Measurements from ENCODE around the gene CADM2. TPM values are rescaled to one million over a fixed set of nuclear protein-coding genes. Genes with fewer than 3 reads are reported as not detected.

Gene CADM2
- total and polyA plus RNA-seq, 2 donors from 2014 or later, result 0.06 to 0.25 TPM

DNA sequence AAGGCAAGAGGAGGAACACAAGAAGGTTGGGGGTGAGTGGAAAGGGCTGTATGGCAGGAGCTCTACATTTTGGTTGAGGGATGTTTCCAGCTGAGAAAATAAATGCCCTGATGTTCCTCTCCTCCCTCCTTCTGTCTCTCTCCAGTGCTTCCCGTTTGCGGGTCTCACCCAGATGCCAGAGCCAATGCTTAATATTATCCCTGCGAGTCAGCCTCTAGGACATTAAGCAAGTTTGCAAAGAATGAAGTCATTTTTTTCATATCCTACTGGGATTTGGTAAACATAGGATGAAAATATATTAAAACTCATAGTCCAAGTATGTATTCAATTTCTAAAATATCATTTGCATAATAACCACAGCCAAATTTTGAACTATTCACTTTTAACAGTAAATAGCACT, 295.9 kb downstream of the CADM2 start:
- intact Hi-C loops (cut with DNase I), result no loop called here
- Histone ChIP-seq H3K36me3 (ENCODE audit: control insufficient read depth in 2 of 3, insufficient read depth in 3 of 3, low read length in 3 of 3) (no peaks in the 10 kb centered on the region), H3K4me1 (ENCODE audit: control insufficient read depth in 2 of 3, insufficient read depth in 2 of 3, low read depth in 1 of 3, low read length in 3 of 3) (no peaks in the 10 kb centered on the region), H3K27ac (ENCODE audit: low read depth in 2 of 2, low read length in 2 of 2) (no peak overlapping the region), H3K9me3 (ENCODE audit: control insufficient read depth in 2 of 3, insufficient read depth in 1 of 3, low read length in 3 of 3) (no peaks in the 10 kb centered on the region), H3K27me3 (ENCODE audit: control insufficient read depth, insufficient read depth, low read length) (no peaks in the 10 kb centered on the region), H3K4me3 (ENCODE audit: low read length in 3 of 3) (no peak overlapping the region), H3K9ac (ENCODE audit: low read length in 3 of 3) (no peak overlapping the region)
- DNase-seq (no peak), FAIRE-seq (no peak)
- TF ChIP-seq, protein P1, sequence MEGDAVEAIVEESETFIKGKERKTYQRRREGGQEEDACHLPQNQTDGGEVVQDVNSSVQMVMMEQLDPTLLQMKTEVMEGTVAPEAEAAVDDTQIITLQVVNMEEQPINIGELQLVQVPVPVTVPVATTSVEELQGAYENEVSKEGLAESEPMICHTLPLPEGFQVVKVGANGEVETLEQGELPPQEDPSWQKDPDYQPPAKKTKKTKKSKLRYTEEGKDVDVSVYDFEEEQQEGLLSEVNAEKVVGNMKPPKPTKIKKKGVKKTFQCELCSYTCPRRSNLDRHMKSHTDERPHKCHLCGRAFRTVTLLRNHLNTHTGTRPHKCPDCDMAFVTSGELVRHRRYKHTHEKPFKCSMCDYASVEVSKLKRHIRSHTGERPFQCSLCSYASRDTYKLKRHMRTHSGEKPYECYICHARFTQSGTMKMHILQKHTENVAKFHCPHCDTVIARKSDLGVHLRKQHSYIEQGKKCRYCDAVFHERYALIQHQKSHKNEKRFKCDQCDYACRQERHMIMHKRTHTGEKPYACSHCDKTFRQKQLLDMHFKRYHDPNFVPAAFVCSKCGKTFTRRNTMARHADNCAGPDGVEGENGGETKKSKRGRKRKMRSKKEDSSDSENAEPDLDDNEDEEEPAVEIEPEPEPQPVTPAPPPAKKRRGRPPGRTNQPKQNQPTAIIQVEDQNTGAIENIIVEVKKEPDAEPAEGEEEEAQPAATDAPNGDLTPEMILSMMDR (IDR thresholded peaks at IDR 0.05; ENCODE audit: borderline replicate concordance, extremely low read depth, insufficient read depth), result no peak

DNA sequence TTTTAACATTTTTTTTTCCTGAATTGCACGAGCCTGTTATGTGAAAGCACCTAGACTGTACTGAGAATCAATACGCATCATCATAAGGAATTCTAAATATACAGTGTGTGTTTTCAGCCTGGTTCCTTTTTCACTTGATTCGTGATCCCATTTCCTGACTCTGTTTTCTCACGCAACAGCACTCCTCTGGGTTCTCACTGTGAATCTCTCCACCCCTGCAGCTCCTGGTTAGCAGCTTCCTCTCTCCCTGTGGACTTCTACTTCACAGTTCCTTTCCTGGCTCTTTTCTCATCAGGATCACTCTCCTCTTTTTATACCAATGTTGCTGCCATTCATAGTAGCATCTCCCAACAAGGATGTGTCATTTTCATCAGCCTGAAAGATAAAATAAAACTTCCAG, 297.2 kb downstream of the CADM2 start:
- Histone ChIP-seq H3K4me1 (ENCODE audit: control insufficient read depth in 2 of 3, insufficient read depth in 2 of 3, low read depth in 1 of 3, low read length in 3 of 3) (no peaks in the 10 kb centered on the region), H3K9me3 (ENCODE audit: control insufficient read depth in 2 of 3, insufficient read depth in 1 of 3, low read length in 3 of 3) (no peaks in the 10 kb centered on the region), H3K36me3 (ENCODE audit: control insufficient read depth in 2 of 3, insufficient read depth in 3 of 3, low read length in 3 of 3) (no peaks in the 10 kb centered on the region), H3K4me3 (ENCODE audit: low read length in 3 of 3) (no peak overlapping the region), H3K9ac (ENCODE audit: low read length in 3 of 3) (no peak overlapping the region), H3K27me3 (ENCODE audit: control insufficient read depth, insufficient read depth, low read length) (no peaks in the 10 kb centered on the region), H3K27ac (ENCODE audit: low read depth in 2 of 2, low read length in 2 of 2) (no peak overlapping the region)
- TF ChIP-seq, protein P1 (IDR thresholded peaks at IDR 0.05; ENCODE audit: borderline replicate concordance, extremely low read depth, insufficient read depth), result no peak
- DNase-seq, result no peak
- intact Hi-C loops (cut with DNase I), result no loop called here
- FAIRE-seq, result no peak

DNA sequence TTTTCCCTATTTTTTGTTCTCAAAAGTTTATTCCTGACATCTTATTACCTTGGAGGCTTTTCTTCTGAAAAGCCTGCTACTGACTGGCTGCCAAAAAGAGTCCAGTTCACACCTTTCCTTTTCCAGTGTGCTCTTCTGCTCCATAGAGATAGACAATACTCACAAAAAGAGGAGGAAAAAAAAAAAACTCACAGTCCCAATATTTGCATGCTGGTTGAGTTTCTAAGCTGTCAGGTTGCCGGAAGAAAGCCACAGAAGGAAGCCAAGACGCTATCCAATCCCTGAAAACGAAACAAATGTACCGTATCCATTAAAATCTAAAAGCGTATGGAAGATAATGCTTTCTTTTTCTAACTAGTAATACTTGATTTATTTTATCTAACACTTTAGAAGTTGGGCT, 299.5 kb downstream of the CADM2 start:
- DNase-seq, result no peak
- no peak overlapping the region for H3K9ac ChIP-seq (ENCODE audit: low read length in 3 of 3)
- intact Hi-C loops (cut with DNase I), result no loop called here
- no peaks in the 10 kb centered on the region for H3K4me1 ChIP-seq (ENCODE audit: control insufficient read depth in 2 of 3, insufficient read depth in 2 of 3, low read depth in 1 of 3, low read length in 3 of 3)
- H3K36me3 ChIP-seq (ENCODE audit: control insufficient read depth in 2 of 3, insufficient read depth in 3 of 3, low read length in 3 of 3), result no peaks in the 10 kb centered on the region
- no peak for FAIRE-seq
- no peak overlapping the region for H3K27ac ChIP-seq (ENCODE audit: low read depth in 2 of 2, low read length in 2 of 2)
- no peaks in the 10 kb centered on the region for H3K27me3 ChIP-seq (ENCODE audit: control insufficient read depth, insufficient read depth, low read length)
- H3K9me3 ChIP-seq (ENCODE audit: control insufficient read depth in 2 of 3, insufficient read depth in 1 of 3, low read length in 3 of 3), result no peaks in the 10 kb centered on the region
- H3K4me3 ChIP-seq (ENCODE audit: low read length in 3 of 3), result no peak overlapping the region
- TF ChIP-seq, protein P1 (IDR thresholded peaks at IDR 0.05; ENCODE audit: borderline replicate concordance, extremely low read depth, insufficient read depth), result no peak

DNA sequence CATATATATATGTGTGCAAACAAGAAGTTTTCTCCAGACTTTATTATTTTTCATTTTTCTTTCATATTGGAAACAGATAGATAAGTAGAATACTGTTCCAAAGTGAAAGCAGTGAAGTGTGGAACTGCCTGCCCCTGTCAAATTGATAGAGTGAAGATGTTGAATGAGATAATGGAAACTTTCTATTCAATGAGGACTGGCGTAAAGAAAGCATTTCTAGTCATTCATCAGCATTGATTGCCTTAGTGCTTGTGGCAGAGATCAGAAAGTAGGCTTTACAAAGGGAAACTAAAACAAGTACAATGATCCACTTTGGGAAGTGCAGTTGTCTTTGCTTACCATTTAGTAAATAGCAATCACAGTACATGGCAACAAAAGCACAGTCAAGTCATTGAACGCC, 300.0 kb downstream of the CADM2 start:
- H3K36me3 ChIP-seq (ENCODE audit: control insufficient read depth in 2 of 3, insufficient read depth in 3 of 3, low read length in 3 of 3), result no peaks in the 10 kb centered on the region
- H3K27me3 ChIP-seq (ENCODE audit: control insufficient read depth, insufficient read depth, low read length), result no peaks in the 10 kb centered on the region
- no peak for FAIRE-seq
- no peaks in the 10 kb centered on the region for H3K9me3 ChIP-seq (ENCODE audit: control insufficient read depth in 2 of 3, insufficient read depth in 1 of 3, low read length in 3 of 3)
- H3K4me3 ChIP-seq (ENCODE audit: low read length in 3 of 3), result no peak overlapping the region
- intact Hi-C loops (cut with DNase I), result no loop called here
- H3K9ac ChIP-seq (ENCODE audit: low read length in 3 of 3), result no peak overlapping the region
- TF ChIP-seq, protein P1 (IDR thresholded peaks at IDR 0.05; ENCODE audit: borderline replicate concordance, extremely low read depth, insufficient read depth), result no peak
- no peak overlapping the region for H3K27ac ChIP-seq (ENCODE audit: low read depth in 2 of 2, low read length in 2 of 2)
- H3K4me1 ChIP-seq (ENCODE audit: control insufficient read depth in 2 of 3, insufficient read depth in 2 of 3, low read depth in 1 of 3, low read length in 3 of 3), result no peaks in the 10 kb centered on the region
- no peak for DNase-seq

All from kidney (tissue), 14 donors.